ENCODE measurements around the gene NACAD.

The NACAD gene

GRCh38 chr7:45103958-45104843, 15.4 kb upstream of the NACAD start:
- H3K27ac ChIP-seq: no peak overlapping the region
- no peak for TF ChIP-seq CTCF (conservative IDR thresholded peaks at IDR 0.05)

- no peak for TF ChIP-seq CTCF (conservative IDR thresholded peaks at IDR 0.05)
These were observed 14.3 kb upstream of the NACAD start for GRCh38 chr7:45102785-45103712.

GRCh38 chr7:45101748-45102147, 13.0 kb upstream of the NACAD start:
- H3K27ac ChIP-seq: no peak overlapping the region
- no peak for TF ChIP-seq CTCF (conservative IDR thresholded peaks at IDR 0.05)

More at GRCh38 chr7:45102785-45103712, 14.3 kb upstream of the NACAD start:
- no peak overlapping the region for H3K27ac ChIP-seq

GRCh38 chr7:45100761-45101480, 12.2 kb upstream of the NACAD start:
- no peak overlapping the region for H3K27ac ChIP-seq
- no peak for TF ChIP-seq CTCF (conservative IDR thresholded peaks at IDR 0.05)

- TF ChIP-seq CTCF (conservative IDR thresholded peaks at IDR 0.05): no peak
- no peak overlapping the region for H3K27ac ChIP-seq
These were observed 11.4 kb upstream of the NACAD start for GRCh38 chr7:45099891-45100760.

GRCh38 chr7:45098983-45099839, 10.4 kb upstream of the NACAD start:
- H3K27ac ChIP-seq: no peak overlapping the region
- no peak for TF ChIP-seq CTCF (conservative IDR thresholded peaks at IDR 0.05)

Data from VCaP (cell line).